Inflammatory macrophage treated with lipopolysaccharide for 4 hours (primary cell): Measurements from ENCODE around the gene SAMD11.
A peak's percentile ranks its signal among the peaks of the same experiment; 100 is the strongest.

Experiments used
- DNase-seq: peaks from one replicate; pipeline ENCODE4 v3.0.0-alpha.2; 2020

SAMD11 gene

DNA sequence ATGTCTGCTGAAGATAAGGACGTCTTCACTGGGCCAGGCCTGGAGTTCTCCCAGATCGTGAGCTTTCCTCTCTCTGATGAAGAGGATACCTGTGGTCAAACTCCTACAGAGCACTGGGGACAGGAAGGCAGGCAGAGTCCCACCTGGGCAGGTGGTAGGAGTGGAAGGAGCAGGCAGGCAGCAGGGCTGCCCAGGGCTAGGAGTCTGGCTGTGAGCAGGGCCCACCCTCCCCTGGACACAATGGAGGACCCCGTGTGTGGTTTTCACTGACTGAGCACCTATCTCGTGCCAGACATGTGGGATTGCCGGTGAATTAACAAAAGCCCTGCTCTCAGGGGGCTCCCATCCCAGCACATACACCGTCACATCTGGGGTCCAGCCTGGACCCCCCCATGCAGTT is 4.9 kb upstream of the SAMD11 start:
- DNase-seq: no peak

DNA sequence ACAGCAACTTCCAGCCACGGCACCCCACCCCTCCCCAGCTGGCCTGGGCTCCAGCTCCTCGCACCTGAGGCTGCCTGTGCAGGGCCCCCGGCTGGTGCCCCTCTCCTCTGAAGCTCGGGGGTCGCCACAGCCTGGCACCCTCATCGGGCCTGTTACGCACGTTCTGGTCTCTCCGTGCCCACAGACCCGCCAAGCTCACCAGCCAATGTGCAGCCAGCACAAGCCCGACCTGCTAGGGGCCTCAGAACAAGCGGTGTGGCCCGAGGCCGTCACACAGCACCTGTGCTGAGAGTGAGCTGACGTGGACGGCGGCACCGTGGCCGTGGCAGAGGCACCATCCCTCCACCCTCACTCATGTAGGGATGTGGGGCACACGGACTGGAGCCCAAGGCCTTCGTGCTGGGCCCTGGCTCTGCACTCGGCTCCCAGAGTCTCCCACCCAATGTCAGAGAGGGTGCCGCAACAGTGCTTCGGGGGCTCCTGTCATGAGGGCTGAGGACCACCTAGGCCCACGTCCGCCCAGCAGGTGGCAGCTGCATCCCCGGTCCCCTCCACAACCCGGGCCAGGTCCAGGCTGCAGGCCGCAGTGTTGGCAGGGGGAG is 4.4 kb upstream of the SAMD11 start:
- DNase-seq: no peak

- DNase-seq: no peak
Observed at GRCh38 chr1:920010-920409, 3.7 kb upstream of the SAMD11 start.

DNA sequence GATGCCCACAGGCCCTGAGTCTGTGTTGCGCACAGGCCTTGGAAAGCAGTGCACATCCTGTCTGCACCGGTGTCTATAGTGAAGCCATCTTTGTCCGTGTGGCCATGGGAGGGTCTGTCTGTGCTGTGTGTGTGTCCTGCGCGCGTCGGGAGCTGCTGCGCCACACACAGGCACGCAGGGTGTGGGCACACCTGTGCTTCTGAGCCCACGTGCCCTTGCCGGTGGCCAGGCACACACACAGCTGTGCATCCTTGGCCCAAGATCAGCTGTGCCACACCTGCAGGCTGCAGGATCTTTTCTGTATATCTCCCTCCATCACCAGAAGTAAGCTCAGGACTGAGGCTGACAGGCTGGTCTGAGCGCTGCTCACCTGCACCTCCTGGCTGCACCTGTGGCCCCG is 3.2 kb upstream of the SAMD11 start:
- no peak for DNase-seq

DNA sequence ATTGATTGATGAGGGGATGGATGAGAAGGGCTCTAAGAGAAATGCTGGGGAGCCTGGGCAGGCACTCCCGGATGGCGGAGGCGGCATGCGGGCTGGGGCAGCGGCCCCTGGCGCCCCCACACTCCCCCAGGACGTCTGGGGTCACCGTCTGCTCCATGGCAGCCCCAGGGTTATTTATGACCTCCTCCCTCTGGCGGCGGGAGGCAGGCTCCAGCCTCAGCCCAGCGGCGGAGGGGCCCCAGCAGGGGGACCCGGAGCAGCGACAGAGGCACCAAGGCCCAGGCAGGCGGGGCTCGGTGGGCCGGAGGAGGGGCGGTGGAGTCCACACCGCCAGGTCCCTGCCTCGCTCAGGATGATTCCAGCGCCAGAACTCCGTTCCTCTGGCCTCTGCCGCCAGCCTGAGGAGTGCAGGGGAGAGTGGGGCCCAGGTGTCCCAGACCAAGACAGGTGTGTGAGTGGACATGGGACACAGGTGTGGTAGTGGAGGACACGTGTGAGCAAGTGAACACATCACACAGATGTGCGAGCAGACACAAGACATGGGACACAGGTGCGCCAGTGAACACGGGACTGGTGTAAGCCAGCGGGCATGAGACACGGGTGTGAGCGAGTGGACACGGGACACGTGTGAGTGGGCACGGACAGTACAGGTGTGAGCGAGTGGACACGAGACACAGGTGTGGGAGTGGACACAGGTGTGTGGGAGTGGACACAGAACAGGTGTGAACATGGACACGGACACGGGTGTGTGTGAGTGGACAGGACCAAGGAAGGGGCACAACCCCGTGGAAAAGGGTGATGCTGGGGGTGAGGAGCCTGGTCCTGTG is 2.5 kb upstream of the SAMD11 start:
- DNase-seq: peak; percentile 63

DNA sequence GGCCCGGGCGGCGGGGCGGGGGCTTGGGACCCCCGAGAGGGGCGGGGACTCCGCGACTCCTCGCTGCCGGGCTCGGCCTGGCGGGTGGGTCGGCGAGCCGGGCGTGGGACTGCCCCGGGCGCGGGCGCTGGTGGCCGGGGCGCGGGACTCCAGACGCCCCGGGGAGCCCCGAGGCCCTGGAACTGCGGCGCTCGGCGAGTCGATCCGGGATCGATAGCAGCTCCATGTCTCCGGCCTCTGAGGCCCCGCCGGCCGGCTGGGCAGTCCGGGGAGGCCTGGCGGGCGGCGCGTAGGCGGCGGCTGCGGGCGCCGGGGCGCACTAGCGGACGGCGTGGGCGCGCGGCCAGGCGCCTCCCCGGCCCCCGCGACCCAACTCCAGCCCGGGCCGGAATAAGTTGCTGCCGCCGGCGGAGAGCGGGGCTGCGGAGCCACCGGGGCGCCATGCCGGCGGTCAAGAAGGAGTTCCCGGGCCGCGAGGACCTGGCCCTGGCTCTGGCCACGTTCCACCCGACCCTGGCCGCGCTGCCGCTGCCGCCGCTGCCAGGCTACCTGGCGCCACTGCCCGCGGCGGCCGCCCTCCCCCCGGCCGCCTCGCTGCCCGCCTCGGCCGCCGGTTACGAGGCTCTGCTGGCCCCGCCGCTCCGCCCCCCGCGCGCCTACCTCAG is 400 bp downstream of the SAMD11 start:
- DNase-seq: no peak

- DNase-seq: peak; percentile 31
Observed at GRCh38 chr1:924656-925560, 1.2 kb downstream of the SAMD11 start.

- no peak for DNase-seq
Observed at GRCh38 chr1:925561-926421, 2.1 kb downstream of the SAMD11 start.

- no peak for DNase-seq
Observed at GRCh38 chr1:927234-927633, 3.5 kb downstream of the SAMD11 start.

GRCh38 chr1:927748-928147 is 4.0 kb downstream of the SAMD11 start:
- DNase-seq: no peak

GRCh38 chr1:928825-929661 is 5.3 kb downstream of the SAMD11 start:
- no peak for DNase-seq

DNA sequence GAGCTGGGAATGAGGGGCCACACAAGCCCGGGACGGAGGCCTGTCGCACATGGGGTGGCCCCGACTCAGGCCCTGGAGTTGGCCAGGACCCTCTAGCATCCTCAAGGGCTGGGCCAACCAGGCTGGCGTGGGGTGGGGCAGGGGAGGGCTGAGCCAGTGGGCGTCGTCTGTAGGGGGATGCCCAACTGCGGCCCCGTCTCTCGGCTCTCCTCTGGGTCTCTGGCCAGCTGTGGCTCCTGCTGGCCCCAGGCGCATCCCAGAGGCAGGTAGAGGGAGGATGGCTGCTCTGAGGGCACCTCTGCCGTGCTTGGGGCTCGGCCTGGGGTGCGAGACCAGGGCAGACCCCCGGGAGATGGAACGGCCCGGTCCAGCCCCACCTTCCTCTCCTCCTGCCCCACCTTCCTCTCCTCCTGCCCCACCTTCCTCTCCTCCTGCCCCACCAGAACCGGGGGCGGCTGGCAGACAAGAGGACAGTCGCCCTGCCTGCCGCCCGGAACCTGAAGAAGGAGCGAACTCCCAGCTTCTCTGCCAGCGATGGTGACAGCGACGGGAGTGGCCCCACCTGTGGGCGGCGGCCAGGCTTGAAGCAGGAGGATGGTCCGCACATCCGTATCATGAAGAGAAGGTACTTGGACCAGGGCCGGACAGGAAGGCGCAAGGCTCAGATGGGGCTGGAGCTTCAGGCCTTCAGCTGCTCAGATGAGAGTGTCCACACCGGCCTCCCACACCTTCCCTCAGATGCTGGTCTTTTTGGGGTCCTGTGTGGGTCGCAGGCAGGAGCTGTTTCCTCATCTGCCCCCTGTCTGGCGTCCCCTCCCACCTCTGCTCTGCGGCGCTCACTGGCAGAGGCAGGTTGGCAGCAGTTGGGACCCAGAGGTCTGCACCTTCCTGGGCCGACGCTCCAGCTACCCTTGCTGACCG is 6.2 kb downstream of the SAMD11 start:
- no peak for DNase-seq

GRCh38 chr1:930633-931138 is 7.0 kb downstream of the SAMD11 start:
- DNase-seq: no peak

DNA sequence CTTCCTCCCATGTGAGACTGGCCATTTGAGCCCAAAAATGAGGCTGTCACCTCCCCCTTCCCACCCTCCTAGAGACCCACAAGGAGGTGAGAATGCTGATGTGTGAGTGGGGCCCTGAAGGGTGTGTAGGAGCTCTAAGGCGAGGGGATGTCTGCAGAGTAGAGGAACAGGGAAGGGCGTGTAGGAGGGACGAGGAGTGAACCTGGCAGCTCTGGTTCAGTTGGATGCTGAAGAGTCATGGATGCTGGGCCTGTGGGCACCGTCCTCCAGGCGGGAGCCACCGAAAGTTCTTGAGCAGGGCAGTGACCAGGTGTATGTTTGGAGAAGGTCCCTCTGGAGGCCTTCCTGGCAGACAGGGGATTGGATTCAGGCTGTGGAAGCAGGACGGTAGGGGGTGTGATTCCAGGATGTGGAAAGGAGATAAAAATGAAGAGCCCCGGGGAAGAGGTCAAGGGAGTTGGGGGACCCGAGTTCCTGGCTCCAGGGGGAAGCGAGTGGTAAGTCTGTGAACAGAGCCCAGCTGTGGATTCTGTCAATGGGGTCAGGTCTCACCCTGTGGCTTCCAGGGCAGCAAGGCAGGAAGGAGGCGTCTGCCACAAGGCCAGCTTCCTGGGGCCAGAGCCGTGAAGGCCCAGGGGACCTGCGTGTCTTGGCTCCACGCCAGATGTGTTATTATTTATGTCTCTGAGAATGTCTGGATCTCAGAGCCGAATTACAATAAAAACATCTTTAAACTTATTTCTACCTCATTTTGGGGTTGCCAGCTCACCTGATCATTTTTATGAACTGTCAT is 7.9 kb downstream of the SAMD11 start:
- no peak for DNase-seq

DNA sequence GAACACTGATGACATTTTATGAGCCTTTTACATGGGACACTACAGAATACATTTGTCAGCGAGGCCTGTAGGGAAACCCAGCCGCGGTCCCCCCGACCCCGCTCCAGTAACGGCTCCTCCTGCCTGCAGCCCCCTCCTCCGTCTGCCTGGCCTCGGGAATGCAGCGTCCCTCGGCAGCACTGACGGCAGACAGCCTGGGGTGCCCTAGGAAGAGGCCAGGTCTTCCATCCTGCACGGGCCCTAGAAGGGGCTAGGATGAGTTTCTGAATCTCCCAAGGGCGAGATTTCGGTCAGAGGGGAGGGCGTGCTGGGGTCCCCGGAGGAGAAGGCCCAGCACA is 8.4 kb downstream of the SAMD11 start:
- no peak for DNase-seq

DNA sequence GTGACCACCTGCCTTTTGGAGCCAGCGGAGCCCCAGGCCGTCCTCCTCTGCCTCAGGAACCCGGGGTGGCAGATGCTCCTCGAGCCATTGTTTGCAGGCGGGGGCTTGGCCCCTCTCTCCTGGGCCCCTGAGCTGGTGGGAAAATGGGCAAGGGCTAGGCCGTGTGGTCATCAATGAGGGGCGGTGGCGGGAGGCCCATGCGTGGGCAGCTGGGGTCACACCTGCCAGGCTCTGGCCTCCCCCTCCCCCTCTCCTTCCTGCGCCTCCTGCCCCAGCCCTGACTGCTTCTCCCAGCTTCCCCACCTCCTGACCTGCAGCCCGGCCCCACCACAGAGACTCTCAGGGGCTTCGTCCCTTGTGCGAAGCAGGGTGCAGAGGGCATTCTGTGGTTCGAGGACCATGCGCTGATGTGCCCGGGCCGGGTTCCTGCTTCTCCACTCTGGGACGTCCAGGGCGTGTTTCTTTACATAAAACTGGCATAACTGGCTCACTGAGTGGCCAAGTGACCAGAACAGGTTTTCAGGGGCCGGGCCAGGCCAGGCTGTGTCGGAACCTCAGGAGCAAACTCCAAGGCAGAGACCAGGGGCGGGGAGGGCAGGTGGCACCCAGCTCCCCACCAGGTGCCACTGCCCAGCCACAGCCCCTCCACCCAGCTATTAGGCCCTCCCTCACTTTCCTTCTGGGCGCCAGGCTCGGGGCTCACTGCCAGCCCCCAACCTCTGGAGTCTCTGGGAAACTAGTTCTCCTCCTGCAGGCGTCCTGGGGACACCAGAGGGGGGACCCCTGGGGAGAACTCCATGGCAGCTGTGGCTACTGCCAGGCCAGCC is 9.3 kb downstream of the SAMD11 start:
- DNase-seq: no peak

- no peak for DNase-seq
Observed at GRCh38 chr1:933603-933940, 9.8 kb downstream of the SAMD11 start.
